B cell (primary cell): ENCODE data around the gene CHRM2. TPM values are rescaled to one million over a fixed set of nuclear protein-coding genes. Genes with fewer than 3 reads are reported as not detected.

Source experiments
- ATAC-seq: fragments of 200-7000 bp; cut with Tn5 transposase; one replicate; pipeline ENCODE4 v1.10.0; 2021; ENCODE audit warnings: low read depth, mild to moderate bottlenecking, moderate number of reproducible peaks, moderate library complexity
- CTCF ChIA-PET: fragments of 350-600 bp; sonication (Branson Sonifier 250); formaldehyde crosslinking; loops from one replicate; lab custom pipeline; 2021; ENCODE audit warnings: antibody characterized with exemption, inconsistent platforms; lab: Charles Lee
- POLR2A ChIA-PET: fragments of 350-600 bp; sonication (Branson Sonifier 250); formaldehyde crosslinking; loops from one replicate; lab custom pipeline; 2021; ENCODE audit warnings: antibody characterized with exemption; lab: Charles Lee
- DNase-seq: peaks from one replicate; pipeline ENCODE4 v3.0.0; 2013
- H2AFZ ChIP-seq: 2 replicates; pipeline ENCODE4 v1.6.1; 2012; ENCODE audit warnings: mild to moderate bottlenecking, low read depth, low read length; ENCODE audit not compliant: insufficient read depth, poor library complexity, severe bottlenecking
- H3K27ac ChIP-seq, 2 donors: 1 replicate in 1 of 2; 2 replicates in 1 of 2; pipeline ENCODE4 v1.5.1; 2012 to 2013; ENCODE audit warnings: low read length in 2 of 2, mild to moderate bottlenecking in 2 of 2, moderate library complexity in 1 of 2
- H3K27me3 ChIP-seq, 4 experiments: fragments of 200-600 bp in 1 of 4; sonication (generic) in 1 of 4; replicated peaks in 1 of 4; 1 replicate in 2 of 4; 2 replicates in 2 of 4; pipeline versions ENCODE4 v1.6.1 to v1.7.0; 2013 to 2016; ENCODE audit warnings: low read length in 3 of 4, mild to moderate bottlenecking in 2 of 4, mixed read lengths in 1 of 4, moderate library complexity in 1 of 4; ENCODE audit not compliant: insufficient read depth in 4 of 4, control insufficient read depth in 3 of 4; ENCODE audit errors: control extremely low read depth in 1 of 4
- H3K36me3 ChIP-seq, 2 experiments: replicated peaks in 1 of 2; 1 replicate in 1 of 2; 2 replicates in 1 of 2; pipeline versions ENCODE4 v1.6.1 to v1.7.1; 2013; ENCODE audit warnings: low read length in 1 of 2; ENCODE audit not compliant: insufficient read depth in 2 of 2, control insufficient read depth in 1 of 2; ENCODE audit errors: control extremely low read depth in 1 of 2, extremely low read depth in 1 of 2
- H3K4me1 ChIP-seq, 2 donors: fragments of 200-600 bp in 1 of 2; sonication (generic) in 1 of 2; 1 replicate in 1 of 2; 2 replicates in 1 of 2; pipeline versions ENCODE4 v1.5.1 to v1.6.1; 2013 to 2017; ENCODE audit warnings: low read length in 2 of 2; ENCODE audit not compliant: control insufficient read depth in 2 of 2, insufficient read depth in 2 of 2
- H3K4me2 ChIP-seq: replicated peaks from 2 replicates; pipeline ENCODE3; 2012; ENCODE audit warnings: mild to moderate bottlenecking, low read depth, low read length; ENCODE audit not compliant: poor library complexity, severe bottlenecking
- H3K4me3 ChIP-seq, 5 experiments: fragments of 200-600 bp in 1 of 5; sonication (generic) in 1 of 5; 1 replicate in 3 of 5; 2 replicates in 2 of 5; pipeline versions ENCODE4 v1.5.1 to v1.7.0; 2011 to 2016; ENCODE audit warnings: low read length in 4 of 5, mild to moderate bottlenecking in 4 of 5, low read depth in 2 of 5, control low read depth in 1 of 5, moderate library complexity in 1 of 5; ENCODE audit not compliant: insufficient read depth in 1 of 5; ENCODE audit errors: control extremely low read depth in 1 of 5, extremely low read depth in 1 of 5
- H3K79me2 ChIP-seq: fragments of 200-600 bp; sonication (generic); one replicate; pipeline ENCODE4 v1.6.0; 2016; ENCODE audit warnings: low read length; ENCODE audit not compliant: control insufficient read depth, insufficient read depth
- H3K9ac ChIP-seq: fragments of 200-600 bp; sonication (generic); 2 replicates; pipeline ENCODE4 v1.6.1; 2017; ENCODE audit warnings: mild to moderate bottlenecking, low read length, moderate library complexity
- H3K9me3 ChIP-seq, 3 donors: one replicate each; pipeline versions ENCODE4 v1.6.1 to v1.7.1; 2013; ENCODE audit warnings: low read length in 2 of 3; ENCODE audit not compliant: control insufficient read depth in 2 of 3, insufficient read depth in 1 of 3; ENCODE audit errors: control extremely low read depth in 1 of 3
- H4K20me1 ChIP-seq: 2 replicates; pipeline ENCODE4 v1.6.0; 2012; ENCODE audit warnings: mild to moderate bottlenecking, low read length; ENCODE audit not compliant: insufficient read depth, control insufficient read depth, poor library complexity, severe bottlenecking
- H3K27ac Mint-ChIP-seq: one replicate; pipeline ENCODE4 v1.8.0; 2021; ENCODE audit warnings: mixed read lengths
- H3K27me3 Mint-ChIP-seq: one replicate; pipeline ENCODE4 v1.8.0; 2021; ENCODE audit warnings: mixed read lengths
- H3K4me1 Mint-ChIP-seq: one replicate; pipeline ENCODE4 v1.8.0; 2021; ENCODE audit warnings: mixed read lengths
- H3K4me3 Mint-ChIP-seq: one replicate; pipeline ENCODE4 v1.8.0; 2021; ENCODE audit warnings: mixed read lengths
- H3K9me3 Mint-ChIP-seq: one replicate; pipeline ENCODE4 v1.8.0; 2022; ENCODE audit warnings: mixed read lengths; ENCODE audit not compliant: insufficient read depth
- EZH2 ChIP-seq: IDR thresholded peaks from 2 replicates; pipeline ENCODE4 v1.6.1; 2012; ENCODE audit warnings: borderline replicate concordance, low read depth, mild to moderate bottlenecking, moderate library complexity, low read length; ENCODE audit not compliant: insufficient read depth, poor library complexity, severe bottlenecking
- WGBS: methylation state at CpG from one replicate; pipeline ENCODE4 v1.1.5; 2013; ENCODE audit warnings: missing lambda C conversion rate; ENCODE audit not compliant: insufficient coverage; 5-methylcytosine and 5-hydroxymethylcytosine counted together
- intact Hi-C: fragments of 100-400 bp; cut with micrococcal nuclease; formaldehyde crosslinking; loops from one replicate; pipeline ENCODE4 v1.10.0; 2022
- polyA plus RNA-seq: library from polyadenylated mRNA; depleted of rRNA; stranded (reverse); fragments of >200 nt; gene quantifications from 2 replicates; pipeline ENCODE4 v1.2.3, GENCODE V29; 2012
- total RNA-seq, 2 donors: library from RNA; stranded (reverse); fragments of 120-200 nt in 1 of 2; gene quantifications; 1 replicate in 1 of 2; 2 replicates in 1 of 2; pipeline versions ENCODE4 v1.2.3 to v1.2.4, GENCODE V29; 2013 to 2022
- TF ChIP-seq, protein P1 (sequence below): fragments of 200-600 bp; IDR thresholded peaks from one replicate; pipeline ENCODE4 v1.8.0; 2022; ENCODE audit warnings: antibody characterized with exemption, mild to moderate bottlenecking

The CHRM2 gene
- total and polyA plus RNA-seq, 2 donors (not counting 1 experiment from before 2014, with no cell fraction given): not detected

DNA sequence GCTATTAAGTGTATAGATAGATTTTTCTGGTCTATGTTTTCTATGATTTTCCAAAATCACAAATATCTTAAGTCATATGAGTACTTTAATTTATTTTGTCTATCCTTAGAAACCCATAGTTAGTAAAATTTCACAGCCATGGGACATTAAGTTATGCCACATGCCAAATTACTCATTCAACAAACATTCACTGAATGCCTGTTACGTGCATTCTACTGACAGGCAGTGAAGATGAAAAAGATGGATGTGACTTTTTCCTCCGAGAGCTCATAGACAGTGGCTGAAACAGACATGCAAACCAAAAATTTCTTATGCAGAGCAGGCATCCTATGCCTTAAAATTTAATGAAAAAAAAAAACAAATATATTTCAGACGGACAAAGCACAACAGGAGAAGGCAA lies 84.9 kb downstream of the CHRM2 start:
- DNase-seq (no peak), ATAC-seq (no peak)
- ChIA-PET CTCF (no interaction called here), POLR2A (no interaction called here)
- H3K9me3 Mint-ChIP-seq: peaks cover 7% of the 10 kb centered on the region
- intact Hi-C loops: no loop called here
- TF ChIP-seq, protein P1, sequence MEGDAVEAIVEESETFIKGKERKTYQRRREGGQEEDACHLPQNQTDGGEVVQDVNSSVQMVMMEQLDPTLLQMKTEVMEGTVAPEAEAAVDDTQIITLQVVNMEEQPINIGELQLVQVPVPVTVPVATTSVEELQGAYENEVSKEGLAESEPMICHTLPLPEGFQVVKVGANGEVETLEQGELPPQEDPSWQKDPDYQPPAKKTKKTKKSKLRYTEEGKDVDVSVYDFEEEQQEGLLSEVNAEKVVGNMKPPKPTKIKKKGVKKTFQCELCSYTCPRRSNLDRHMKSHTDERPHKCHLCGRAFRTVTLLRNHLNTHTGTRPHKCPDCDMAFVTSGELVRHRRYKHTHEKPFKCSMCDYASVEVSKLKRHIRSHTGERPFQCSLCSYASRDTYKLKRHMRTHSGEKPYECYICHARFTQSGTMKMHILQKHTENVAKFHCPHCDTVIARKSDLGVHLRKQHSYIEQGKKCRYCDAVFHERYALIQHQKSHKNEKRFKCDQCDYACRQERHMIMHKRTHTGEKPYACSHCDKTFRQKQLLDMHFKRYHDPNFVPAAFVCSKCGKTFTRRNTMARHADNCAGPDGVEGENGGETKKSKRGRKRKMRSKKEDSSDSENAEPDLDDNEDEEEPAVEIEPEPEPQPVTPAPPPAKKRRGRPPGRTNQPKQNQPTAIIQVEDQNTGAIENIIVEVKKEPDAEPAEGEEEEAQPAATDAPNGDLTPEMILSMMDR: no peak
- no peak for TF ChIP-seq EZH2
- H3K27me3 Mint-ChIP-seq: no peaks in the 10 kb centered on the region
- Histone ChIP-seq H3K4me3 (no peak overlapping the region), H3K36me3 (no peaks in the 10 kb centered on the region), H3K4me2 (no peak overlapping the region), H3K27ac (no peak overlapping the region), H3K4me1 (no peaks in the 10 kb centered on the region), H2AFZ (no peak overlapping the region), H3K79me2 (no peaks in the 10 kb centered on the region), H3K9me3 (no peaks in the 10 kb centered on the region), H3K27me3 (no peaks in the 10 kb centered on the region), H4K20me1 (no peaks in the 10 kb centered on the region), H3K9ac (no peak overlapping the region)
- H3K4me1 Mint-ChIP-seq: no peaks in the 10 kb centered on the region
- WGBS: 73% methylated on average over 1 of the region's 3 CpGs
- no peak overlapping the region for H3K27ac Mint-ChIP-seq
- no peak overlapping the region for H3K4me3 Mint-ChIP-seq

- H2AFZ ChIP-seq: no peak overlapping the region
- CTCF ChIA-PET: no interaction called here
- H3K27ac ChIP-seq: no peak overlapping the region
- H3K4me3 Mint-ChIP-seq: no peak overlapping the region
- H3K27me3 ChIP-seq: no peaks in the 10 kb centered on the region
- H3K4me1 Mint-ChIP-seq: no peaks in the 10 kb centered on the region
- peaks cover 0 to 4% (median 0%) of the 10 kb centered on the region in 3 donors for H3K9me3 ChIP-seq
- no peaks in the 10 kb centered on the region for H3K4me1 ChIP-seq
- POLR2A ChIA-PET: no interaction called here
- no peak overlapping the region for H3K4me3 ChIP-seq
- peaks cover 5% of the 10 kb centered on the region for H3K9me3 Mint-ChIP-seq
- no peaks in the 10 kb centered on the region for H3K27me3 Mint-ChIP-seq
- no peak overlapping the region for H3K27ac Mint-ChIP-seq
- ATAC-seq (no peak), DNase-seq (no peak)
- no peak overlapping the region for H3K9ac ChIP-seq
- WGBS: no CpG with 5 or more reads among the region's 1 CpG
- intact Hi-C loops: no loop called here
- H4K20me1 ChIP-seq: no peaks in the 10 kb centered on the region
- H3K4me2 ChIP-seq: no peak overlapping the region
- H3K79me2 ChIP-seq: no peaks in the 10 kb centered on the region
- H3K36me3 ChIP-seq: no peaks in the 10 kb centered on the region
- TF ChIP-seq, protein P1: no peak
- no peak for TF ChIP-seq EZH2
Measured at GRCh38 chr7:136956232-136956631, 87.8 kb downstream of the CHRM2 start.
